ENCODE results near the gene STARD4.

STARD4 gene

GRCh38 chr5:111548348-111548950 lies 36.1 kb upstream of the STARD4 start:
- H3K4me3 ChIP-seq (ENCODE audit: low read depth, low read length), result no peak overlapping the region
- TF ChIP-seq CTCF (IDR thresholded peaks at IDR 0.05; ENCODE audit: control insufficient read depth, extremely low read depth, insufficient read depth), result no peak
- no peak for DNase-seq (ENCODE audit: low read depth)

- no peak for TF ChIP-seq CTCF (IDR thresholded peaks at IDR 0.05; ENCODE audit: control insufficient read depth, extremely low read depth, insufficient read depth)
- no peak for DNase-seq (ENCODE audit: low read depth)
- no peak overlapping the region for H3K4me3 ChIP-seq (ENCODE audit: low read depth, low read length)
These were observed 32.7 kb upstream of the STARD4 start for GRCh38 chr5:111545031-111545430.

- no peak for TF ChIP-seq CTCF (IDR thresholded peaks at IDR 0.05; ENCODE audit: control insufficient read depth, extremely low read depth, insufficient read depth)
- no peak overlapping the region for H3K4me3 ChIP-seq (ENCODE audit: low read depth, low read length)
- DNase-seq (ENCODE audit: low read depth), result no peak
These were observed 25.0 kb upstream of the STARD4 start for GRCh38 chr5:111537141-111538024.

GRCh38 chr5:111535879-111536549 lies 23.7 kb upstream of the STARD4 start:
- no peak overlapping the region for H3K4me3 ChIP-seq (ENCODE audit: low read depth, low read length)
- DNase-seq (ENCODE audit: low read depth), result no peak
- TF ChIP-seq CTCF (IDR thresholded peaks at IDR 0.05; ENCODE audit: control insufficient read depth, extremely low read depth, insufficient read depth), result no peak

GRCh38 chr5:111532886-111533582 lies 20.7 kb upstream of the STARD4 start:
- DNase-seq (ENCODE audit: low read depth), result no peak
- H3K4me3 ChIP-seq (ENCODE audit: low read depth, low read length), result no peak overlapping the region
- TF ChIP-seq CTCF (IDR thresholded peaks at IDR 0.05; ENCODE audit: control insufficient read depth, extremely low read depth, insufficient read depth), result no peak

GRCh38 chr5:111530298-111530740 lies 18.0 kb upstream of the STARD4 start:
- no peak overlapping the region for H3K4me3 ChIP-seq (ENCODE audit: low read depth, low read length)
- no peak for DNase-seq (ENCODE audit: low read depth)
- TF ChIP-seq CTCF (IDR thresholded peaks at IDR 0.05; ENCODE audit: control insufficient read depth, extremely low read depth, insufficient read depth), result no peak
